Measurements from ENCODE around the gene EIPR1. TPM values are rescaled to one million over a fixed set of nuclear protein-coding genes. Genes with fewer than 3 reads are reported as not detected.
A peak's percentile ranks its signal among the peaks of the same experiment; 100 is the strongest.

The EIPR1 gene
- total RNA-seq, 4 donors from 2014 or later, result 26.1 to 51.6 (median 40.0) TPM

DNA sequence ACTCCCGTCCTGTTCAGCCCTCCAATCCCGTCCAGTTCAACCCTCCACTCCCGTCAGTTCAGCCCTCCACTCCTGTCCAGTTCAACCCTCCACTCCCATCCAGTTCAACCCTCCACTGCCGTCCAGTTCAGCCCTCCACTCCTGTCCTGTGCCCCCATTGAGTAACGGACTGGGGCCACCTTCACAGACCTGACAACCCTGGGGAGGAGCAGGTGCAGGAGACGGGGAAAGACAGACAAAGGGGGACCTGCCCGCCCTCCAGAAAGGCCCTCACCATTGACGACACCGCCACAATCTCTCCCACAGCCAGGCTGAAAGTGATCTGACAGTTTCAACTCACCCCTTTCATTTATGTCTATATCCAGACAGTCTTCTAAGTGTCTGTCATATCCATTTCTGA is 72.2 kb downstream of the EIPR1 start:
- WGBS, 2 donors, result 95% methylated on average over 9 of the region's 9 CpGs
- peaks cover 26 to 52% of the 10 kb centered on the region in 2 donors for H3K4me1 ChIP-seq
- H3K27me3 ChIP-seq, result no peaks in the 10 kb centered on the region
- DNase-seq, result no peak
- no peak overlapping the region for H3K4me3 ChIP-seq (replicated peaks in 1 of 3)
- TF ChIP-seq, protein P1, sequence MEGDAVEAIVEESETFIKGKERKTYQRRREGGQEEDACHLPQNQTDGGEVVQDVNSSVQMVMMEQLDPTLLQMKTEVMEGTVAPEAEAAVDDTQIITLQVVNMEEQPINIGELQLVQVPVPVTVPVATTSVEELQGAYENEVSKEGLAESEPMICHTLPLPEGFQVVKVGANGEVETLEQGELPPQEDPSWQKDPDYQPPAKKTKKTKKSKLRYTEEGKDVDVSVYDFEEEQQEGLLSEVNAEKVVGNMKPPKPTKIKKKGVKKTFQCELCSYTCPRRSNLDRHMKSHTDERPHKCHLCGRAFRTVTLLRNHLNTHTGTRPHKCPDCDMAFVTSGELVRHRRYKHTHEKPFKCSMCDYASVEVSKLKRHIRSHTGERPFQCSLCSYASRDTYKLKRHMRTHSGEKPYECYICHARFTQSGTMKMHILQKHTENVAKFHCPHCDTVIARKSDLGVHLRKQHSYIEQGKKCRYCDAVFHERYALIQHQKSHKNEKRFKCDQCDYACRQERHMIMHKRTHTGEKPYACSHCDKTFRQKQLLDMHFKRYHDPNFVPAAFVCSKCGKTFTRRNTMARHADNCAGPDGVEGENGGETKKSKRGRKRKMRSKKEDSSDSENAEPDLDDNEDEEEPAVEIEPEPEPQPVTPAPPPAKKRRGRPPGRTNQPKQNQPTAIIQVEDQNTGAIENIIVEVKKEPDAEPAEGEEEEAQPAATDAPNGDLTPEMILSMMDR (IDR thresholded peaks at IDR 0.05), result no peak
- TF ChIP-seq POLR2A (IDR thresholded peaks at IDR 0.05), result no peak
- no peaks in the 10 kb centered on the region for H3K9me3 ChIP-seq
- intact Hi-C loops (cut with DNase I), result no loop called here
- H3K36me3 ChIP-seq, result no peaks in the 10 kb centered on the region
- H3K27ac ChIP-seq, result no peak overlapping the region

DNA sequence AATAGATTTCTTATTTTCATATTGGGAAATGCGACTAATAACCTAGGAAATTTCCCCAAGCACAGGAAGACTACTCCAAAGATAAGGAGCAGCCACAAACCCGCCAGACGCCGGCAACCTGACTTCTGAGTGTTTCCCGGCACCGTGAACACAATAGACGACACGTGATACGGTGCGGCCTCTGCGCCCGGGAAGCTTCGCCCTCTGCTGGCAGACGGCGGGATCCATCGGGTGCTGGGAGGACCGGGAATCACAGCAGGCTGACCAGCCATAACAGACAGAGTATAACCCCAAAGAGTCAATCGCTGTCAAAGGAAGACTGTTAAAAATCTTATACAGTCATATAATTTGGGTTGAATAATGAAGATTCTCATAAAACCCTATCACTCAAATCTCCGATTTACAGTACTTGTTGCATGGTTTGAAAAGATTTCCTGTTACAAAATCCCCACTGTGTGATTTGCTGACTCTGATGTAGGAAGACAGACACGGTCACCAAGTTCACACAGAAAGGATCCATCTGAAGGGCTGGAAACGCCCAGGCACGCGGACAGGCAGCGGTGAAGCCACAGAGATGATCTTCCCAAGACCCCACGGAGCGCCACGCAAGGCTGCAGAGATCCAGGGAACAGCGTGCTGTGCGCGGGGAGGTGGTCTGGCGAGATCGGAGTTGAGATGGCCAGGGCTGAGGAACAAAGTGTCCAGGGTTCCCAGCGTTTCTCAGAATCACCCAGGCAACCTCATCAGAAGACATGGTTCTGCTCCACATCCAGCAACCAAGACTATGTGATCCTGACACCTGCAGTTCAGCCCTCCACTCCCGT is 73.8 kb downstream of the EIPR1 start:
- TF ChIP-seq, protein P1 (IDR thresholded peaks at IDR 0.05), result peak; percentile 90 to 97 (median 96)
- TF ChIP-seq POLR2A (IDR thresholded peaks at IDR 0.05), result peak in 1 of 2 donors; percentile 53
- H3K27ac ChIP-seq, result peak overlapping the region; percentile 94 to 98 (median 98)
- no peak overlapping the region for H3K4me3 ChIP-seq (replicated peaks in 1 of 3)
- H3K4me1 ChIP-seq, result peaks cover 42 to 58% of the 10 kb centered on the region in 2 donors
- H3K27me3 ChIP-seq, result no peaks in the 10 kb centered on the region
- intact Hi-C loops (cut with DNase I), result no loop called here
- H3K36me3 ChIP-seq, result no peaks in the 10 kb centered on the region
- peak; percentile 95 to 96 for DNase-seq
- no peaks in the 10 kb centered on the region for H3K9me3 ChIP-seq
- 39 to 67% methylated on average over 21 to 34 of the region's 34 CpGs for WGBS, 2 donors

DNA sequence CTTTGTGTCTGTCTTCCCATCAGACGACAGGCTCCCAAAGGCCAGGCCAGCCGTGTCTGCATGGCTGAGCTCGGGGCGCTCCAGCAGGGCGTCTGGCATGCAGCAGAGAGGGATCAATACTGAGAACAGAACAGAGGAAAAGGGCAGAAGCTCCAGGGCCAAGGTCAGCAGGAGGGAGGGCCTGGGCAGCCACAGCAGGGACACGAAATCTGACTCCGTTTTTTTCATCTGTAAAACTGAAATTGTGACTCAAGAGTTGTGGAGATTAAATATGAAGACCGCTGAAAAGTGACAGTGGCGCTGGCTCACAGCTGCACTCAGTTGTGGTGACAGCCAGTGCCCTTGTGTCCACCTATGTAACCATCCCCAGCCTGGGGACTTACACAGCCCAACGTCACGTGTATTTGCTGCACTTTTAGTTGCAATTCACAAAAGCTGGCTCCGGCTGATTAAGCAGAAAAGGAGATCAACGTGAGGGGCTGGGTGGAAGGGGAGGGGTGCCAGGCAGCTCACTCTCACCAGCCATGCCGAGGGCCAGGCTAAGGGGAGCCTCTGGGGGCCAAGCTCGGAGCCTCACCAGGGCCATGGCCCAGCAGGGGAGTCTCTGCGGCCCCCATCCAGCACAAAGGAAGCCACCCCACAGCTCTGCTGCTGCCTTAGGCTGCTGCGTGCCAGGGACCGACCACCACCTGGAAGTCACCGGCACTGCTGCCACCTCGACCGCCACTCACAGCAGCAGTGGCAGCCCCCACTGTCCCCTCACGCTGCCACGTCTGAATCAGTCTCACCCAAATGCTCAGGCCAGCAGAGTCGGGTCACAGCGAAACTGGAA is 74.7 kb downstream of the EIPR1 start:
- Histone ChIP-seq H3K4me3 (replicated peaks in 1 of 3) (no peak overlapping the region), H3K4me1 (peaks cover 44 to 52% of the 10 kb centered on the region in 2 donors), H3K27me3 (no peaks in the 10 kb centered on the region), H3K36me3 (no peaks in the 10 kb centered on the region), H3K9me3 (no peaks in the 10 kb centered on the region), H3K27ac (peak overlapping the region; percentile 94 to 98 (median 98))
- TF ChIP-seq, protein P1 (IDR thresholded peaks at IDR 0.05), result no peak
- TF ChIP-seq POLR2A (IDR thresholded peaks at IDR 0.05), result peak in 1 of 2 donors; percentile 43
- peak; percentile 86 to 90 for DNase-seq
- intact Hi-C loops (cut with DNase I), result no loop called here
- 34 to 53% methylated on average over 18 to 21 of the region's 25 CpGs for WGBS, 2 donors

DNA sequence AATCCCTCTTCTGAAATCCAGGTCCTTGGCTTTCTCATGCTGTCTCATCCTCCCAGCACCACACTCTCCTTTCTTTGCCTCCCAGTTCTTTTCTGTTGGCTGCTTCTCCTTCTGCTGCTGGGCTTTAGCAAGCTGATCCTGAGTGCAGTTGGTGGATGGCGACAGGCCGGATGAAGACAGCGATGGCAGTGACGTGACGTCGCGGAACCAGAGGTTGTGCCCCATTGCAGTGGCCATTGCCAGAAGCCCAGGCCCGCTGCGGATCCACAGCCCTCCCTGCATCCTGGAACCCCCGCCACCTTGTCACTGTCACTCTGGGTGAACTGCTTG is 75.2 kb downstream of the EIPR1 start:
- Histone ChIP-seq H3K27me3 (no peaks in the 10 kb centered on the region), H3K9me3 (no peaks in the 10 kb centered on the region), H3K4me1 (peaks cover 44 to 51% of the 10 kb centered on the region in 2 donors), H3K36me3 (no peaks in the 10 kb centered on the region), H3K27ac (peak overlapping the region; percentile 86 to 98 (median 98)), H3K4me3 (replicated peaks in 1 of 3) (no peak overlapping the region)
- no peak for DNase-seq
- TF ChIP-seq, protein P1 (IDR thresholded peaks at IDR 0.05), result no peak
- TF ChIP-seq POLR2A (IDR thresholded peaks at IDR 0.05), result no peak
- 93 to 95% methylated on average over 10 of the region's 10 CpGs for WGBS, 2 donors
- intact Hi-C loops (cut with DNase I), result no loop called here
